Neural progenitor cell (in vitro differentiated cells): ENCODE results near the gene ERCC8. TPM values are rescaled to one million over a fixed set of nuclear protein-coding genes. Genes with fewer than 3 reads are reported as not detected.
"Not testable (repeated sequence)": the region's sequence is repeated elsewhere in the genome, so short reads cannot be mapped to it uniquely, and the experiment has no call there.

Experiments used
- DNase-seq: peaks from one replicate; pipeline ENCODE4 v3.0.0-alpha.2; 2016; ENCODE audit warnings: low spot score
- H2AFZ ChIP-seq: fragments of 200-600 bp; sonication (generic); replicated peaks from 2 replicates; pipeline ENCODE4 v1.6.1; 2016; ENCODE audit warnings: antibody characterized with exemption
- H3F3A ChIP-seq: fragments of 200-600 bp; sonication (generic); 2 replicates; pipeline ENCODE4 v1.6.1; 2016; ENCODE audit warnings: antibody characterized with exemption, low read depth
- H3K27ac ChIP-seq: fragments of 200-600 bp; sonication (generic); 2 replicates; pipeline ENCODE4 v1.5.1; 2016; ENCODE audit warnings: mild to moderate bottlenecking
- H3K27me3 ChIP-seq: fragments of 200-600 bp; sonication (generic); 2 replicates; pipeline ENCODE4 v1.6.1; 2016; ENCODE audit warnings: mild to moderate bottlenecking, moderate library complexity
- H3K36me3 ChIP-seq: fragments of 200-600 bp; sonication (generic); 2 replicates; pipeline ENCODE4 v1.5.1; 2016
- H3K4me1 ChIP-seq: fragments of 200-600 bp; sonication (generic); 2 replicates; pipeline ENCODE4 v1.6.1; 2016; ENCODE audit warnings: mixed run types
- H3K4me2 ChIP-seq: fragments of 200-600 bp; sonication (generic); 2 replicates; pipeline ENCODE4 v1.6.1; 2016
- H3K4me3 ChIP-seq: fragments of 200-600 bp; sonication (generic); 2 replicates; pipeline ENCODE4 v1.5.1; 2016
- H3K79me2 ChIP-seq: fragments of 200-600 bp; sonication (generic); 2 replicates; pipeline ENCODE4 v1.6.1; 2016; ENCODE audit warnings: low read depth
- H3K9ac ChIP-seq: fragments of 200-600 bp; sonication (generic); 2 replicates; pipeline ENCODE4 v1.6.1; 2016
- H3K9me3 ChIP-seq: fragments of 200-600 bp; sonication (generic); 2 replicates; pipeline ENCODE4 v1.5.1; 2016; ENCODE audit warnings: low read depth
- H4K20me1 ChIP-seq: fragments of 200-600 bp; sonication (generic); 2 replicates; pipeline ENCODE4 v1.6.1; 2016; ENCODE audit warnings: low read depth
- H3K27ac Mint-ChIP-seq: 3 replicates; pipeline ENCODE4 v1.8.0; 2021; ENCODE audit warnings: mixed read lengths
- H3K27me3 Mint-ChIP-seq: 2 replicates; pipeline ENCODE4 v1.8.0; 2022; ENCODE audit warnings: low read depth, mild to moderate bottlenecking, inconsistent platforms, moderate library complexity, mixed read lengths; ENCODE audit not compliant: insufficient read depth
- H3K36me3 Mint-ChIP-seq: 3 replicates; pipeline ENCODE4 v1.8.0; 2021; ENCODE audit warnings: mixed read lengths
- H3K4me1 Mint-ChIP-seq: 3 replicates; pipeline ENCODE4 v1.8.0; 2021; ENCODE audit warnings: mixed read lengths
- H3K4me3 Mint-ChIP-seq: 3 replicates; pipeline ENCODE4 v1.8.0; 2021; ENCODE audit warnings: mild to moderate bottlenecking, moderate library complexity, mixed read lengths
- H3K9me3 Mint-ChIP-seq: 3 replicates; pipeline ENCODE4 v1.8.0; 2020; ENCODE audit warnings: mixed read lengths
- CTCF ChIP-seq: fragments of 200-600 bp; sonication (generic); IDR thresholded peaks from 2 replicates; pipeline ENCODE4 v1.5.1; 2017; ENCODE audit warnings: antibody characterized with exemption, mild to moderate bottlenecking
- EZH2 ChIP-seq: fragments of 200-600 bp; sonication (generic); IDR thresholded peaks from 2 replicates; pipeline ENCODE4 v1.6.1; 2017; ENCODE audit warnings: antibody characterized with exemption, mild to moderate bottlenecking, moderate library complexity
- EZH2phosphoT487 ChIP-seq: fragments of 200-600 bp; sonication (generic); IDR thresholded peaks from 2 replicates; pipeline ENCODE4 v1.6.1; 2017; ENCODE audit warnings: antibody characterized with exemption
- total RNA-seq: library from RNA; depleted of rRNA; stranded (reverse); fragments of >200 nt; gene quantifications from 2 replicates; pipeline ENCODE4 v1.2.3, GENCODE V29; 2015; ENCODE audit warnings: low replicate concordance

Gene ERCC8
- total RNA-seq, 1 donor from 2014 or later = 48.0 TPM

- Histone ChIP-seq H3K79me2 (no peaks in the 10 kb centered on the region), H3K36me3 (no peaks in the 10 kb centered on the region), H3K4me2 (no peak overlapping the region), H3K27ac (no peak overlapping the region), H3K9me3 (no peaks in the 10 kb centered on the region), H3F3A (no peaks in the 10 kb centered on the region), H3K4me3 (no peak overlapping the region), H3K9ac (no peak overlapping the region), H4K20me1 (no peaks in the 10 kb centered on the region), H2AFZ (no peak overlapping the region), H3K27me3 (no peaks in the 10 kb centered on the region), H3K4me1 (no peaks in the 10 kb centered on the region)
- Mint-ChIP-seq H3K9me3 (peaks cover 23% of the 10 kb centered on the region), H3K4me1 (no peaks in the 10 kb centered on the region), H3K27me3 (no peaks in the 10 kb centered on the region), H3K36me3 (peaks cover 5% of the 10 kb centered on the region), H3K4me3 (no peak overlapping the region), H3K27ac (no peak overlapping the region)
- TF ChIP-seq CTCF (no peak), EZH2phosphoT487 (no peak), EZH2 (no peak)
- no peak for DNase-seq
Measured at GRCh38 chr5:60992871-60993270, 48.0 kb upstream of the ERCC8 start.

- no peak for DNase-seq
- H3K36me3 Mint-ChIP-seq = peaks cover 12% of the 10 kb centered on the region
- peaks cover 43% of the 10 kb centered on the region for H3K9me3 Mint-ChIP-seq
Measured at GRCh38 chr5:60989790-60990189, 44.9 kb upstream of the ERCC8 start.

GRCh38 chr5:60982127-60982526, 37.3 kb upstream of the ERCC8 start:
- not testable (repeated sequence) for H3K27ac Mint-ChIP-seq, H3K27me3 Mint-ChIP-seq, H3K9me3 ChIP-seq, H3K9ac ChIP-seq, H3K4me2 ChIP-seq, H3K36me3 Mint-ChIP-seq, H3K27me3 ChIP-seq, H3K4me3 Mint-ChIP-seq, H3K4me1 Mint-ChIP-seq, DNase-seq, H3K36me3 ChIP-seq, H3F3A ChIP-seq, H3K27ac ChIP-seq, H4K20me1 ChIP-seq, H2AFZ ChIP-seq, H3K4me1 ChIP-seq, H3K79me2 ChIP-seq, H3K4me3 ChIP-seq
- peaks cover 36% of the 10 kb centered on the region for H3K9me3 Mint-ChIP-seq

More at GRCh38 chr5:60989790-60990189, 44.9 kb upstream of the ERCC8 start:
- Mint-ChIP-seq H3K27me3 (no peaks in the 10 kb centered on the region), H3K27ac (no peak overlapping the region), H3K4me3 (no peak overlapping the region), H3K4me1 (no peaks in the 10 kb centered on the region)
- Histone ChIP-seq H3K79me2 (no peaks in the 10 kb centered on the region), H3K4me1 (no peaks in the 10 kb centered on the region), H3K27me3 (no peaks in the 10 kb centered on the region), H3K9me3 (no peaks in the 10 kb centered on the region), H4K20me1 (no peaks in the 10 kb centered on the region), H2AFZ (no peak overlapping the region), H3F3A (no peaks in the 10 kb centered on the region), H3K4me3 (no peak overlapping the region), H3K27ac (no peak overlapping the region), H3K4me2 (no peak overlapping the region), H3K9ac (no peak overlapping the region), H3K36me3 (no peaks in the 10 kb centered on the region)
- TF ChIP-seq EZH2 = no peak
- TF ChIP-seq CTCF = no peak
- no peak for TF ChIP-seq EZH2phosphoT487

- no peak overlapping the region for H3K4me3 ChIP-seq
- H3K4me2 ChIP-seq = no peak overlapping the region
- no peak overlapping the region for H3K27ac ChIP-seq
- TF ChIP-seq EZH2phosphoT487 (no peak), CTCF (no peak), EZH2 (no peak)
- no peak overlapping the region for H3K9ac ChIP-seq
- H3K4me1 ChIP-seq = peaks cover 3% of the 10 kb centered on the region
- H4K20me1 ChIP-seq = no peaks in the 10 kb centered on the region
- Mint-ChIP-seq H3K27me3 (peaks cover 2% of the 10 kb centered on the region), H3K36me3 (peaks cover 3% of the 10 kb centered on the region), H3K9me3 (peaks cover 25% of the 10 kb centered on the region), H3K4me1 (no peaks in the 10 kb centered on the region), H3K4me3 (no peak overlapping the region), H3K27ac (no peak overlapping the region)
- no peaks in the 10 kb centered on the region for H3K27me3 ChIP-seq
- no peak overlapping the region for H2AFZ ChIP-seq
- no peaks in the 10 kb centered on the region for H3K36me3 ChIP-seq
- peaks cover 1% of the 10 kb centered on the region for H3K79me2 ChIP-seq
- DNase-seq = no peak
- H3K9me3 ChIP-seq = no peaks in the 10 kb centered on the region
- no peaks in the 10 kb centered on the region for H3F3A ChIP-seq
Measured at GRCh38 chr5:60980511-60980910, 35.6 kb upstream of the ERCC8 start.
